HepG2 (cell line): ENCODE results near the gene JAKMIP2. TPM values are rescaled to one million over a fixed set of nuclear protein-coding genes. Genes with fewer than 3 reads are reported as not detected.

Source experiments
- ATAC-seq: fragments of 200-7000 bp; cut with Tn5 transposase; 3 replicates; pipeline ENCODE4 v1.9.1; 2020; ENCODE audit warnings: mild to moderate bottlenecking, moderate library complexity
- BruUV-seq: library from RNA; stranded (reverse); fragments of 400-500 nt; replicated peaks from 2 replicates; lab custom pipeline; 2021; lab: Mats Ljungman, UMichigan
- CTCF ChIA-PET: fragments of 300-600 bp; formaldehyde crosslinking; extraction: SDS; loops from one replicate; lab custom pipeline; 2021; ENCODE audit warnings: low total read pairs, inconsistent platforms, low intra/inter-chr PET ratio; lab: Yijun Ruan, JAX
- POLR2A ChIA-PET: fragments of 350-600 bp; sonication (Branson Sonifier 250); formaldehyde crosslinking; loops from one replicate; lab custom pipeline; 2020; ENCODE audit warnings: antibody characterized with exemption, inconsistent platforms; lab: Yijun Ruan, JAX
- DNase-seq: peaks from one replicate; pipeline ENCODE4 v3.0.0-alpha.2; 2015; ENCODE audit warnings: low spot score
- FAIRE-seq: peaks from 3 replicates; lab custom pipeline; 2011; peaks lifted over from hg19 to GRCh38; lab: Jason Lieb, UNC
- H2AFZ ChIP-seq: one replicate; pipeline ENCODE4 v1.6.1; 2011; ENCODE audit warnings: low read length, inconsistent platforms
- H3K27ac ChIP-seq: fragments of 300-600 bp; 3 replicates; pipeline ENCODE4 v1.8.0; 2011; ENCODE audit warnings: mixed run types, mild to moderate bottlenecking, mixed read lengths, low read length, inconsistent platforms; ENCODE audit not compliant: insufficient read depth; ENCODE audit errors: extremely low read length
- H3K27me3 ChIP-seq, 2 experiments: fragments of 200-600 bp in 1 of 2; 2 replicates in 1 of 2; 3 replicates in 1 of 2; pipeline versions ENCODE4 v1.6.0 to v1.8.0; 2011; ENCODE audit warnings: low read length in 2 of 2, mild to moderate bottlenecking in 2 of 2, moderate library complexity in 2 of 2, inconsistent platforms in 1 of 2; ENCODE audit not compliant: insufficient read depth in 2 of 2, control insufficient read depth in 1 of 2
- H3K36me3 ChIP-seq, 2 experiments: fragments of 200-600 bp in 1 of 2; replicated peaks in 1 of 2; 2 replicates in 1 of 2; 3 replicates in 1 of 2; pipeline versions ENCODE4 v1.5.1 to v1.8.0; 2011; ENCODE audit warnings: low read length in 2 of 2, inconsistent platforms in 1 of 2; ENCODE audit not compliant: insufficient read depth in 2 of 2, control insufficient read depth in 1 of 2
- H3K4me1 ChIP-seq: 2 replicates; pipeline ENCODE4 v1.5.1; 2012; ENCODE audit warnings: low read length, inconsistent platforms; ENCODE audit not compliant: insufficient read depth
- H3K4me2 ChIP-seq: 2 replicates; pipeline ENCODE4 v1.6.0; 2011; ENCODE audit warnings: low read depth, low read length, inconsistent platforms
- H3K4me3 ChIP-seq, 3 experiments: fragments of 200-600 bp in 1 of 3; sonication (generic), shearing (Covaris generic) in 1 of 3; replicated peaks in 1 of 3; 2 replicates each; pipeline ENCODE4 v1.5.1; 2011 to 2016; ENCODE audit warnings: low read length in 3 of 3, inconsistent platforms in 2 of 3, low read depth in 2 of 3, mild to moderate bottlenecking in 2 of 3, control low read depth in 1 of 3, mixed read lengths in 1 of 3; ENCODE audit not compliant: insufficient read depth in 1 of 3
- H3K79me2 ChIP-seq: one replicate; pipeline ENCODE4 v1.6.1; 2011; ENCODE audit warnings: low read length, inconsistent platforms; ENCODE audit not compliant: insufficient read depth
- H3K9ac ChIP-seq: 2 replicates; pipeline ENCODE4 v1.6.0; 2011; ENCODE audit warnings: mild to moderate bottlenecking, low read depth, low read length, inconsistent platforms; ENCODE audit not compliant: insufficient read depth
- H3K9me3 ChIP-seq: 2 replicates; pipeline ENCODE4 v1.5.1; 2012; ENCODE audit warnings: mild to moderate bottlenecking, low read length
- H4K20me1 ChIP-seq: 2 replicates; pipeline ENCODE4 v1.6.0; 2011; ENCODE audit warnings: inconsistent platforms, mild to moderate bottlenecking, low read length, moderate library complexity; ENCODE audit not compliant: insufficient read depth
- GPN1 ChIP-seq: sonication (generic); formaldehyde crosslinking; IDR thresholded peaks from 2 replicates; pipeline ENCODE4 v1.5.1; 2020; ENCODE audit warnings: missing genetic modification reagents, borderline replicate concordance
- ISX ChIP-seq: sonication (generic); formaldehyde crosslinking; conservative IDR thresholded peaks from 2 replicates; pipeline ENCODE4 v1.5.0; 2020; ENCODE audit warnings: missing genetic modification reagents
- MXI1 ChIP-seq: IDR thresholded peaks from 3 replicates; pipeline ENCODE4 v1.6.1; 2012; ENCODE audit warnings: low read depth, low read length, inconsistent platforms, borderline replicate concordance
- TEAD3 ChIP-seq: optimal IDR thresholded peaks from 2 replicates; pipeline ENCODE3; 2016; ENCODE audit warnings: borderline replicate concordance
- ZFP36L1 ChIP-seq: sonication (generic); formaldehyde crosslinking; IDR thresholded peaks from 2 replicates; pipeline ENCODE4 v1.8.0; 2022; ENCODE audit warnings: mild to moderate bottlenecking, missing genetic modification reagents, moderate library complexity
- ZNF761 ChIP-seq: sonication (generic); formaldehyde crosslinking; conservative IDR thresholded peaks from 2 replicates; pipeline ENCODE4 v1.4.0; 2020; ENCODE audit warnings: mild to moderate bottlenecking, missing genetic modification reagents
- WGBS: methylation state at CpG from one replicate; pipeline ENCODE4 v1.1.6; 2017; ENCODE audit warnings: low lambda C conversion rate; 5-methylcytosine and 5-hydroxymethylcytosine counted together
- in situ Hi-C: cut with HindIII; loops from 2 replicates; pipeline ENCODE4 v1.10.0; 2017; ENCODE audit warnings: low pct_unique_long_range_greater_than_20kb; ENCODE audit not compliant: extremely low pct_ligation_motif_present
- intact Hi-C: fragments of 100-400 bp; cut with micrococcal nuclease; formaldehyde crosslinking; loops from one replicate; pipeline ENCODE4 v1.10.0; 2022; ENCODE audit not compliant: unreplicated experiment
- polyA plus RNA-seq, 8 experiments: library from polyadenylated mRNA; depleted of rRNA in 3 of 8; stranded (reverse) in 7 of 8; unstranded in 1 of 8; fragments of >200 nt; fragmentation: Illumina TruSeq in 4 of 8; extraction: Trizol in 4 of 8; gene quantifications; 2 replicates each; pipeline versions ENCODE4 v1.2.1 to v1.2.3, GENCODE V29; 2011 to 2016; ENCODE audit warnings: low read depth in 4 of 8, missing spikeins in 1 of 8, mixed read lengths in 1 of 8; ENCODE audit not compliant: insufficient read depth in 1 of 8
- total RNA-seq, 5 experiments: library from RNA; depleted of rRNA; stranded (reverse); fragments of >200 nt; fragmentation: Illumina TruSeq; extraction: Trizol; gene quantifications; 2 replicates each; pipeline ENCODE4 v1.2.3, GENCODE V29; 2016; ENCODE audit warnings: low read depth in 1 of 5
- TF ChIP-seq, protein P1 (sequence below): IDR thresholded peaks from 2 replicates; pipeline ENCODE4 v1.4.0; 2020; ENCODE audit warnings: mild to moderate bottlenecking, missing genetic modification reagents

The JAKMIP2 gene
- total and polyA plus RNA-seq, 2 of the 13 experiments (the other 11 are each of a cell fraction or from before 2014, with no cell fraction given) = 0.04 to 2.1 TPM

DNA sequence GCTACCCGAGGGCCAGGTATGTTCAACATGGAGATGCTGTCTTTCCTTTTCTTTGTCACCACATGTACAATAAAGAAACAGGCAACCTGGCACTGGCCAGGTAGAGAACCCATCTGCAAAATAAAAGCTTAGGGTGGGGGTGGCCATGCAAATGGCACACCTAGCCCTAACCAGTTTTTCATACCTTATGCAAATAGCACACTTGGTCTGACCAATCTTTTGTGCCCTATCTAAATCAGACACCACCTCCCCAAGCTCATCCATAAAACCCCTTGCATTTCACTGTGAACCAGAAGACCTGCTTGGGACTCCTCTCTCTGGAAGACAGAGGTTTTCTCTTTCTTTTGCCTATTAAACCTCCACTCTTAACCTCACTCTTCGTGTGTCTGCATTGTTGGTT, 33.9 kb downstream of the JAKMIP2 start (continued):
- TF ChIP-seq, protein P1, sequence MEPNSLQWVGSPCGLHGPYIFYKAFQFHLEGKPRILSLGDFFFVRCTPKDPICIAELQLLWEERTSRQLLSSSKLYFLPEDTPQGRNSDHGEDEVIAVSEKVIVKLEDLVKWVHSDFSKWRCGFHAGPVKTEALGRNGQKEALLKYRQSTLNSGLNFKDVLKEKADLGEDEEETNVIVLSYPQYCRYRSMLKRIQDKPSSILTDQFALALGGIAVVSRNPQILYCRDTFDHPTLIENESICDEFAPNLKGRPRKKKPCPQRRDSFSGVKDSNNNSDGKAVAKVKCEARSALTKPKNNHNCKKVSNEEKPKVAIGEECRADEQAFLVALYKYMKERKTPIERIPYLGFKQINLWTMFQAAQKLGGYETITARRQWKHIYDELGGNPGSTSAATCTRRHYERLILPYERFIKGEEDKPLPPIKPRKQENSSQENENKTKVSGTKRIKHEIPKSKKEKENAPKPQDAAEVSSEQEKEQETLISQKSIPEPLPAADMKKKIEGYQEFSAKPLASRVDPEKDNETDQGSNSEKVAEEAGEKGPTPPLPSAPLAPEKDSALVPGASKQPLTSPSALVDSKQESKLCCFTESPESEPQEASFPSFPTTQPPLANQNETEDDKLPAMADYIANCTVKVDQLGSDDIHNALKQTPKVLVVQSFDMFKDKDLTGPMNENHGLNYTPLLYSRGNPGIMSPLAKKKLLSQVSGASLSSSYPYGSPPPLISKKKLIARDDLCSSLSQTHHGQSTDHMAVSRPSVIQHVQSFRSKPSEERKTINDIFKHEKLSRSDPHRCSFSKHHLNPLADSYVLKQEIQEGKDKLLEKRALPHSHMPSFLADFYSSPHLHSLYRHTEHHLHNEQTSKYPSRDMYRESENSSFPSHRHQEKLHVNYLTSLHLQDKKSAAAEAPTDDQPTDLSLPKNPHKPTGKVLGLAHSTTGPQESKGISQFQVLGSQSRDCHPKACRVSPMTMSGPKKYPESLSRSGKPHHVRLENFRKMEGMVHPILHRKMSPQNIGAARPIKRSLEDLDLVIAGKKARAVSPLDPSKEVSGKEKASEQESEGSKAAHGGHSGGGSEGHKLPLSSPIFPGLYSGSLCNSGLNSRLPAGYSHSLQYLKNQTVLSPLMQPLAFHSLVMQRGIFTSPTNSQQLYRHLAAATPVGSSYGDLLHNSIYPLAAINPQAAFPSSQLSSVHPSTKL (CRISPR knock-in tag) = no peak
- TF ChIP-seq ZFP36L1 (CRISPR knock-in tag) = no peak
- TF ChIP-seq, all 625 proteins: peak for 0

DNA sequence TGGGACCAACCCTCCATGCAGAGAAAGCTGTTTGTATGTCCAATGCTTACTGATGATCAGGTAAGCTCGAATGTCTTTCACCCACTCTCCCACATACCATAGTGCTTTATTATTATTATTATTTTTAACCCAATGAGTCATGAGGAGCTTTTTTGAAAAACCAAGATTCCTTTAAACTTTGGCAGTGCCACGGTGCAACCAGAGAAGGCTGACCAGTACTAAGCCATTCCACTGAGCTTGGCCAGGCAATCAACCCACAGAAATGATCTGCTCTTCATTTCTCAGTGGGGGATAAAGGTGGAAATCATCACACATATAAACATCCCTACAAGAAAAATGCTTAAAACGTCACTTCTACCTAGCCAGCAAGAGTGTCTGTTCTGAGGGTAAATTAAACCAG, 35.5 kb downstream of the JAKMIP2 start:
- Histone ChIP-seq H4K20me1 (no peaks in the 10 kb centered on the region), H3K9me3 (no peaks in the 10 kb centered on the region), H3K4me3 (no peak overlapping the region), H2AFZ (no peak overlapping the region), H3K27ac (no peak overlapping the region), H3K9ac (no peak overlapping the region), H3K36me3 (no peaks in the 10 kb centered on the region), H3K4me1 (no peaks in the 10 kb centered on the region), H3K4me2 (no peak overlapping the region), H3K79me2 (no peaks in the 10 kb centered on the region), H3K27me3 (no peaks in the 10 kb centered on the region)
- no TSS peak for BruUV-seq
- ATAC-seq (no peak), FAIRE-seq (no peak), DNase-seq (no peak)
- 8% methylated on average over 3 of the region's 3 CpGs for WGBS
- intact Hi-C loops = no loop called here
- in situ Hi-C loops = no loop called here
- POLR2A ChIA-PET = no interaction called here
- TF ChIP-seq GPN1 (CRISPR knock-in tag) (no peak), MXI1 (no peak), TEAD3 (CRISPR knock-in tag) (no peak), ZNF761 (no peak), ISX (CRISPR knock-in tag) (no peak)
- CTCF ChIA-PET = no interaction called here
